ENCODE measurements around the gene GSE1.

- no peak for TF ChIP-seq CTCF (IDR thresholded peaks at IDR 0.05)
- no peak for TF ChIP-seq EP300 (IDR thresholded peaks at IDR 0.05)
Measured at GRCh38 chr16:85578599-85578948, 34.5 kb upstream of the GSE1 start.
